GM12891 (cell line): ENCODE results near the gene PNLIPRP1.

ENCODE experiments used
- POLR2A ChIP-seq: IDR thresholded peaks from 2 replicates; pipeline ENCODE4 v1.6.1; 2011; ENCODE audit warnings: low read depth, low read length, control low read depth
- POLR2AphosphoS5 ChIP-seq: IDR thresholded peaks from 2 replicates; pipeline ENCODE4 v1.6.1; 2011; ENCODE audit warnings: low read depth, low read length, control low read depth
- POU2F2 ChIP-seq: IDR thresholded peaks from 2 replicates; pipeline ENCODE4 v1.6.1; 2011; ENCODE audit warnings: low read depth, mild to moderate bottlenecking, control low read depth, low read length, moderate library complexity

DNA sequence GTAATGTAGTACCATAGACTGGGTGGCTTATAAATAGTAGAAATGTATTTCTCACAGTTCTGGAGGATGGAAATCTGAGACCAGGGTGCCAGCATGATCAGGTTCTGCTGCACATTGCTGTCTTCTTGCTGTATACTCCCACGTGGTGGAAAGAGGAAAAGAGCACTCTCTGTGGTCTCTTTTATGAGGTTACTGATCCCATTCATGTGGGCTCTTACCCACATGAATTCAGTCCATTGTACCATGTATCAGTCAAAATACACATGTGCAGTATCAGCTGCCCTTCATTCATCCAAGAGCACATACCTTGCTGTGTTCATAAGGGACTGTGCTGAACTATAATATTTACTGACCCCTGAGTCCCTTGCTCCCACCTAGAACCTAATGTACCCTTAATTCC, 47.1 kb downstream of the PNLIPRP1 start:
- TF ChIP-seq POLR2A (no peak), POU2F2 (no peak), POLR2AphosphoS5 (no peak)
